Lung (tissue), 12 donors: ENCODE data around the gene IVD. TPM values are rescaled to one million over a fixed set of nuclear protein-coding genes. Genes with fewer than 3 reads are reported as not detected.

Source experiments
- ATAC-seq: fragments of 200-7000 bp; cut with Tn5 transposase; one replicate; pipeline ENCODE4 v1.9.1; 2020; ENCODE audit warnings: moderate number of reproducible peaks; ENCODE audit not compliant: insufficient read depth, low FRiP score
- DNase-seq, 3 donors: peaks; one replicate each; pipeline ENCODE4 v3.0.0-alpha.2; 2013 to 2017
- H3K27ac ChIP-seq, 2 donors: one replicate each; pipeline ENCODE4 v1.5.1; 2013; ENCODE audit warnings: mild to moderate bottlenecking in 2 of 2, moderate library complexity in 2 of 2, control low read depth in 1 of 2, inconsistent platforms in 1 of 2, low read depth in 1 of 2, low read length in 1 of 2
- H3K27me3 ChIP-seq, 3 donors: one replicate each; pipeline ENCODE4 v1.5.1; 2013; ENCODE audit warnings: low read length in 2 of 3; ENCODE audit not compliant: control insufficient read depth in 3 of 3, insufficient read depth in 3 of 3
- H3K36me3 ChIP-seq, 4 donors: one replicate each; pipeline ENCODE4 v1.5.1; 2013; ENCODE audit warnings: low read length in 4 of 4, mild to moderate bottlenecking in 1 of 4, moderate library complexity in 1 of 4; ENCODE audit not compliant: control insufficient read depth in 4 of 4, insufficient read depth in 4 of 4
- H3K4me1 ChIP-seq, 5 donors: one replicate each; pipeline ENCODE4 v1.5.1; 2013; ENCODE audit warnings: low read length in 5 of 5, mild to moderate bottlenecking in 2 of 5, moderate library complexity in 1 of 5; ENCODE audit not compliant: control insufficient read depth in 5 of 5, insufficient read depth in 5 of 5
- H3K4me3 ChIP-seq: one replicate; pipeline ENCODE4 v1.5.1; 2013; ENCODE audit warnings: mild to moderate bottlenecking, control low read depth, moderate library complexity
- H3K9ac ChIP-seq, 2 donors: one replicate each; pipeline ENCODE4 v1.5.1; 2013; ENCODE audit warnings: low read length in 2 of 2, control low read depth in 1 of 2; ENCODE audit not compliant: insufficient read depth in 1 of 2
- H3K9me3 ChIP-seq, 4 donors: one replicate each; pipeline ENCODE4 v1.5.1; 2013; ENCODE audit warnings: low read length in 3 of 4, mild to moderate bottlenecking in 1 of 4, moderate library complexity in 1 of 4; ENCODE audit not compliant: control insufficient read depth in 4 of 4, insufficient read depth in 3 of 4
- CTCF ChIP-seq: IDR thresholded peaks from 2 replicates; pipeline ENCODE4 v1.5.1; 2012; ENCODE audit warnings: mild to moderate bottlenecking; ENCODE audit errors: control extremely low read depth, extremely low read depth
- WGBS, 2 donors: extraction: QIAGEN DNeasy Blood & Tissue Kit; methylation state at CpG; one replicate each; pipeline ENCODE4 v1.1.7; 2013; 5-methylcytosine and 5-hydroxymethylcytosine counted together
- polyA plus RNA-seq, 2 donors: library from polyadenylated mRNA; stranded (reverse); fragments of 200-250 nt; gene quantifications; one replicate each; pipeline ENCODE4 v1.2.1, GENCODE V29; 2013
- total RNA-seq, 2 donors: library from RNA; depleted of rRNA in 1 of 2; stranded (reverse); fragments of >200 nt in 1 of 2; gene quantifications; one replicate each; pipeline ENCODE4 v1.2.1, GENCODE V29; 2014 to 2021
- donor health status: control.
- donor health status: control.
- donor health status: Bipolar disorder and iron deficiency.
- donor health status: healthy.
- donor health status: DM: yes; HTN: yes; CAD: no.

IVD gene
- total and polyA plus RNA-seq, 4 donors: 41.4 to 87.8 (median 49.3) TPM

GRCh38 chr15:40448354-40448753 is 42.8 kb downstream of the IVD start:
- ATAC-seq (no peak), DNase-seq (no peak)
- TF ChIP-seq CTCF: no peak
- Histone ChIP-seq H3K9me3 (no peaks in the 10 kb centered on the region), H3K4me1 (peaks cover 3 to 22% (median 13%) of the 10 kb centered on the region in 5 donors), H3K27me3 (no peaks in the 10 kb centered on the region), H3K4me3 (no peak overlapping the region), H3K36me3 (peaks cover 0 to 2% (median 0%) of the 10 kb centered on the region in 4 donors), H3K9ac (no peak overlapping the region), H3K27ac (no peak overlapping the region)
- 95 to 96% methylated on average over 4 of the region's 4 CpGs for WGBS, 2 donors

GRCh38 chr15:40449275-40449674 is 43.7 kb downstream of the IVD start:
- Histone ChIP-seq H3K4me3 (no peak overlapping the region), H3K9me3 (no peaks in the 10 kb centered on the region), H3K27me3 (no peaks in the 10 kb centered on the region), H3K4me1 (peaks cover 3 to 20% (median 13%) of the 10 kb centered on the region in 5 donors), H3K9ac (no peak overlapping the region), H3K27ac (no peak overlapping the region), H3K36me3 (peaks cover 0 to 2% (median 0%) of the 10 kb centered on the region in 4 donors)
- TF ChIP-seq CTCF: no peak
- ATAC-seq (no peak), DNase-seq (no peak)

GRCh38 chr15:40450047-40450446 is 44.5 kb downstream of the IVD start:
- no peak overlapping the region for H3K27ac ChIP-seq
- H3K9me3 ChIP-seq: no peaks in the 10 kb centered on the region
- no peak for DNase-seq
- ATAC-seq: no peak
- peaks cover 0 to 2% (median 0%) of the 10 kb centered on the region in 4 donors for H3K36me3 ChIP-seq
- no peak overlapping the region for H3K4me3 ChIP-seq
- no peaks in the 10 kb centered on the region for H3K27me3 ChIP-seq
- TF ChIP-seq CTCF: no peak
- no peak overlapping the region for H3K9ac ChIP-seq
- H3K4me1 ChIP-seq: peaks cover 3 to 21% (median 8%) of the 10 kb centered on the region in 5 donors
- WGBS, 2 donors: 91 to 93% methylated on average over 2 of the region's 2 CpGs

- no peak for ATAC-seq
- H3K4me1 ChIP-seq: peaks cover 0 to 30% (median 10%) of the 10 kb centered on the region in 5 donors
- WGBS, 2 donors: 82 to 84% methylated on average over 3 of the region's 3 CpGs
- no peaks in the 10 kb centered on the region for H3K27me3 ChIP-seq
- H3K36me3 ChIP-seq: peaks cover 0 to 2% (median 0%) of the 10 kb centered on the region in 4 donors
- no peak for DNase-seq
- no peak overlapping the region for H3K9ac ChIP-seq
- H3K4me3 ChIP-seq: no peak overlapping the region
- H3K9me3 ChIP-seq: no peaks in the 10 kb centered on the region
- TF ChIP-seq CTCF: no peak
- no peak overlapping the region for H3K27ac ChIP-seq
Observed at GRCh38 chr15:40451527-40452158, 46.0 kb downstream of the IVD start.
